Spleen (tissue), 11 donors: ENCODE data around the gene ENTR1. TPM values are rescaled to one million over a fixed set of nuclear protein-coding genes. Genes with fewer than 3 reads are reported as not detected.
"Not testable (repeated sequence)": the region's sequence is repeated elsewhere in the genome, so short reads cannot be mapped to it uniquely, and the experiment has no call there.

Experiments
- DNase-seq: peaks from one replicate; pipeline ENCODE4 v3.0.0-alpha.2; 2020
- H3K27ac ChIP-seq, 8 donors: fragments of 200-600 bp; sonication (generic) in 7 of 8; 1 replicate in 4 of 8; 2 replicates in 4 of 8; pipeline versions ENCODE4 v1.5.0 to v1.8.0; 2016 to 2021; ENCODE audit warnings: inconsistent platforms in 4 of 8, mild to moderate bottlenecking in 4 of 8, moderate library complexity in 1 of 8
- H3K27me3 ChIP-seq, 7 donors: fragments of 200-600 bp; sonication (generic) in 6 of 7; replicated peaks in 1 of 7; 1 replicate in 4 of 7; 2 replicates in 3 of 7; pipeline versions ENCODE4 v1.5.0 to v1.8.0; 2016 to 2021; ENCODE audit warnings: inconsistent platforms in 3 of 7, mild to moderate bottlenecking in 1 of 7
- H3K36me3 ChIP-seq, 6 donors: fragments of 200-600 bp; sonication (generic) in 5 of 6; 1 replicate in 4 of 6; 2 replicates in 2 of 6; pipeline versions ENCODE4 v1.5.0 to v1.8.0; 2016 to 2021; ENCODE audit warnings: inconsistent platforms in 2 of 6
- H3K4me1 ChIP-seq, 6 donors: fragments of 200-600 bp; sonication (generic) in 5 of 6; 1 replicate in 3 of 6; 2 replicates in 3 of 6; pipeline versions ENCODE4 v1.5.0 to v1.8.0; 2016 to 2021; ENCODE audit warnings: inconsistent platforms in 3 of 6
- H3K4me3 ChIP-seq, 8 donors: fragments of 200-600 bp; sonication (generic) in 7 of 8; 1 replicate in 4 of 8; 2 replicates in 4 of 8; pipeline versions ENCODE4 v1.5.0 to v1.8.0; 2016 to 2021; ENCODE audit warnings: inconsistent platforms in 4 of 8, mild to moderate bottlenecking in 4 of 8, moderate library complexity in 2 of 8
- H3K9me3 ChIP-seq, 8 donors: fragments of 200-600 bp; sonication (generic) in 7 of 8; 1 replicate in 4 of 8; 2 replicates in 4 of 8; pipeline versions ENCODE4 v1.5.0 to v1.8.0; 2016 to 2021; ENCODE audit warnings: inconsistent platforms in 4 of 8
- CTCF ChIP-seq, 11 experiments: fragments of 200-600 bp in 7 of 11; fragments of 450-650 bp in 4 of 11; sonication (generic) in 4 of 11; IDR thresholded peaks in 8 of 11; conservative IDR thresholded peaks in 3 of 11; 1 replicate in 7 of 11; 2 replicates in 4 of 11; pipeline versions ENCODE4 v1.4.0 to v1.8.0; 2016 to 2021; ENCODE audit warnings: antibody characterized with exemption in 11 of 11, inconsistent platforms in 4 of 11, mild to moderate bottlenecking in 1 of 11
- POLR2A ChIP-seq, 3 donors: fragments of 450-650 bp; IDR thresholded peaks; one replicate each; pipeline ENCODE4 v1.5.1; 2017; ENCODE audit warnings: antibody characterized with exemption in 3 of 3, mild to moderate bottlenecking in 1 of 3
- POLR2AphosphoS5 ChIP-seq, 3 donors: sonication (generic); formaldehyde crosslinking; IDR thresholded peaks; one replicate each; pipeline ENCODE4 v1.5.1; 2017; ENCODE audit warnings: antibody characterized with exemption in 3 of 3
- WGBS, 5 donors: extraction: QIAGEN DNeasy Blood & Tissue Kit in 3 of 5; methylation state at CpG; one replicate each; pipeline versions ENCODE4 v1.1.5 to v1.1.7; 2013 to 2018; 5-methylcytosine and 5-hydroxymethylcytosine counted together
- intact Hi-C: fragments of 100-400 bp; cut with DNase I; formaldehyde crosslinking; loops from one replicate; pipeline ENCODE4 v1.15.0; 2023; ENCODE audit warnings: low total_unique reads
- polyA plus RNA-seq, 3 donors: library from polyadenylated mRNA; stranded (reverse); fragments of 200-250 nt; gene quantifications; one replicate each; pipeline ENCODE4 v1.2.1, GENCODE V29; 2013
- total RNA-seq, 7 donors: library from RNA; depleted of rRNA in 3 of 7; stranded (reverse); fragments of >200 nt in 3 of 7; fragmentation: NEBNext Ultra II Directional in 4 of 7; extraction: Animal tissue kit (Norgen Biotek cat#: 25700) in 4 of 7; gene quantifications; one replicate each; pipeline versions ENCODE4 v1.1.0 to v1.2.1, GENCODE V29; 2016 to 2021
- donor health status: healthy with polysubstance abuse.
- donor health status: DM: no; HTN: no; CAD: no; lungs with moderate emphysema.
- donor health status: DM: no; HTN: no; CAD: no.
- donor health status: Bipolar disorder and iron deficiency.
- donor health status: healthy.
- donor health status: DM: no; HTN: no; CAD: no.
- donor health status: DM: yes; HTN: yes; CAD: no.

ENTR1 gene
- total and polyA plus RNA-seq, 10 donors, result 38.5 to 78.5 (median 61.0) TPM

- intact Hi-C loops, result no loop called here
- peaks cover 0 to 16% (median 5%) of the 10 kb centered on the region in 6 donors for H3K4me1 ChIP-seq
- H3K36me3 ChIP-seq, result peaks cover 0 to 88% (median 39%) of the 10 kb centered on the region in 6 donors
- H3K4me3 ChIP-seq, result no peak overlapping the region
- TF ChIP-seq POLR2AphosphoS5 (IDR thresholded peaks at IDR 0.05) (peak in 1 of 3 donors; percentile 42), CTCF (IDR thresholded peaks at IDR 0.05 in 8 of 11, conservative IDR thresholded peaks at IDR 0.05 in 3 of 11) (no peak)
- H3K27me3 ChIP-seq, result no peaks in the 10 kb centered on the region
- no peaks in the 10 kb centered on the region for H3K9me3 ChIP-seq
- WGBS, 5 donors, result 74 to 86% (median 80%) methylated on average over 22 to 32 of the region's 32 CpGs
- peak overlapping the region in 6 of 8 donors; percentile 38 to 72 (median 64) for H3K27ac ChIP-seq
- DNase-seq, result peak; percentile 73
These were observed 19.5 kb upstream of the ENTR1 start for GRCh38 chr9:136429683-136430491.

GRCh38 chr9:136429075-136429628, 18.7 kb upstream of the ENTR1 start:
- H3K27ac ChIP-seq, result peak overlapping the region in 5 of 8 donors; percentile 61 to 72 (median 67)
- H3K36me3 ChIP-seq, result peaks cover 0 to 88% (median 45%) of the 10 kb centered on the region in 6 donors
- DNase-seq, result no peak
- no peaks in the 10 kb centered on the region for H3K9me3 ChIP-seq
- no peak for TF ChIP-seq POLR2A (IDR thresholded peaks at IDR 0.05)
- peak in 2 of 3 donors; percentile 30 to 46 for TF ChIP-seq POLR2AphosphoS5 (IDR thresholded peaks at IDR 0.05)
- intact Hi-C loops, result no loop called here
- H3K27me3 ChIP-seq, result no peaks in the 10 kb centered on the region
- 83 to 94% (median 88%) methylated on average over 19 to 21 of the region's 21 CpGs for WGBS, 5 donors
- no peak overlapping the region for H3K4me3 ChIP-seq
- peaks cover 0 to 16% (median 5%) of the 10 kb centered on the region in 6 donors for H3K4me1 ChIP-seq

- intact Hi-C loops, result no loop called here
- H3K27me3 ChIP-seq, result no peaks in the 10 kb centered on the region
- no peak overlapping the region for H3K4me3 ChIP-seq
- H3K36me3 ChIP-seq, result peaks cover 0 to 88% (median 56%) of the 10 kb centered on the region in 6 donors
- 80 to 94% (median 91%) methylated on average over 12 of the region's 12 CpGs for WGBS, 5 donors
- DNase-seq, result no peak
- H3K4me1 ChIP-seq, result peaks cover 0 to 16% (median 5%) of the 10 kb centered on the region in 6 donors
- H3K27ac ChIP-seq, result no peak overlapping the region
- TF ChIP-seq POLR2AphosphoS5 (IDR thresholded peaks at IDR 0.05) (no peak), CTCF (IDR thresholded peaks at IDR 0.05 in 8 of 11, conservative IDR thresholded peaks at IDR 0.05 in 3 of 11) (no peak), POLR2A (IDR thresholded peaks at IDR 0.05) (no peak)
- H3K9me3 ChIP-seq, result no peaks in the 10 kb centered on the region
These were observed 16.4 kb upstream of the ENTR1 start for GRCh38 chr9:136426787-136427186.

GRCh38 chr9:136425367-136425766, 15.0 kb upstream of the ENTR1 start:
- H3K4me3 ChIP-seq, H3K9me3 ChIP-seq, intact Hi-C loops, DNase-seq, H3K27me3 ChIP-seq, H3K27ac ChIP-seq: not testable (repeated sequence)
- Histone ChIP-seq H3K36me3 (peaks cover 3 to 94% (median 63%) of the 10 kb centered on the region in 6 donors), H3K4me1 (peaks cover 0 to 11% (median 2%) of the 10 kb centered on the region in 6 donors)
- 79 to 94% (median 86%) methylated on average over 7 of the region's 7 CpGs for WGBS, 5 donors

- peaks cover 3 to 94% (median 62%) of the 10 kb centered on the region in 6 donors for H3K36me3 ChIP-seq
- peaks cover 0 to 6% (median 0%) of the 10 kb centered on the region in 6 donors for H3K4me1 ChIP-seq
- no peak for DNase-seq
- no peak overlapping the region for H3K27ac ChIP-seq
- TF ChIP-seq CTCF (IDR thresholded peaks at IDR 0.05 in 8 of 11, conservative IDR thresholded peaks at IDR 0.05 in 3 of 11) (no peak), POLR2AphosphoS5 (IDR thresholded peaks at IDR 0.05) (peak in 1 of 3 donors; percentile 43)
- H3K9me3 ChIP-seq, result no peaks in the 10 kb centered on the region
- intact Hi-C loops, result no loop called here
- WGBS, 5 donors, result 87 to 93% (median 89%) methylated on average over 20 to 27 of the region's 27 CpGs
- H3K4me3 ChIP-seq, result no peak overlapping the region
- H3K27me3 ChIP-seq, result no peaks in the 10 kb centered on the region
These were observed 14.4 kb upstream of the ENTR1 start for GRCh38 chr9:136424750-136425362.
